Epithelial cell of proximal tubule (primary cell): ENCODE measurements around the gene CACNG6. TPM values are rescaled to one million over a fixed set of nuclear protein-coding genes. Genes with fewer than 3 reads are reported as not detected.

Source experiments
- DNase-seq: peaks from one replicate; pipeline ENCODE4 v3.0.0-alpha.2; 2011; ENCODE audit warnings: low read depth
- H3K4me3 ChIP-seq: 2 replicates; pipeline ENCODE4 v1.5.1; 2011; ENCODE audit warnings: low read depth, mild to moderate bottlenecking, low read length
- total RNA-seq: library from RNA; depleted of rRNA; stranded (reverse); fragments of >200 nt; gene quantifications from 2 replicates; pipeline ENCODE4 v1.2.3, GENCODE V29; 2015
- TF ChIP-seq, protein P1 (sequence below): conservative IDR thresholded peaks from 2 replicates; pipeline ENCODE4 v1.5.1; 2012; ENCODE audit warnings: low read depth, mild to moderate bottlenecking, low read length

CACNG6 gene
- total RNA-seq, 1 donor from 2014 or later, result 0.29 TPM

DNA sequence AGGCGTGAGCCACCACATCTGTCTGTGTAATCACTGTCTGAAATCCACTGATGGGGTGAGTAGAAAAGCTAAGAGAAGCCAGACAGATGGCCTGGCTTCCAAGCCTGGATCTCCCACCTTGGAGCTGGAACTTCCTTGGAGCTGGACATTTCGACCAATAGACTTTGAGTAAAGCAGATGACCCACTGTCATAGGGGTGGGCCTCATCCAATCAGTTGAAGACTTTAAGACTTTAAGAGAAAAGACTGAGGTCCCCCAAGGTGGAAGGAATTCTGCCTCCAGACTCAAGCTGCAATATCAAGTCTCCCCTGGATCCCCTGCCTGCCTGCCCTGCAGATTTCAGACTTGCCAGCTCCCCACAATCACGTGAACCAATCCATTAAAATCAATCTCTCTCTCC, 51.6 kb downstream of the CACNG6 start:
- no peak for DNase-seq
- no peak overlapping the region for H3K4me3 ChIP-seq
- TF ChIP-seq, protein P1, sequence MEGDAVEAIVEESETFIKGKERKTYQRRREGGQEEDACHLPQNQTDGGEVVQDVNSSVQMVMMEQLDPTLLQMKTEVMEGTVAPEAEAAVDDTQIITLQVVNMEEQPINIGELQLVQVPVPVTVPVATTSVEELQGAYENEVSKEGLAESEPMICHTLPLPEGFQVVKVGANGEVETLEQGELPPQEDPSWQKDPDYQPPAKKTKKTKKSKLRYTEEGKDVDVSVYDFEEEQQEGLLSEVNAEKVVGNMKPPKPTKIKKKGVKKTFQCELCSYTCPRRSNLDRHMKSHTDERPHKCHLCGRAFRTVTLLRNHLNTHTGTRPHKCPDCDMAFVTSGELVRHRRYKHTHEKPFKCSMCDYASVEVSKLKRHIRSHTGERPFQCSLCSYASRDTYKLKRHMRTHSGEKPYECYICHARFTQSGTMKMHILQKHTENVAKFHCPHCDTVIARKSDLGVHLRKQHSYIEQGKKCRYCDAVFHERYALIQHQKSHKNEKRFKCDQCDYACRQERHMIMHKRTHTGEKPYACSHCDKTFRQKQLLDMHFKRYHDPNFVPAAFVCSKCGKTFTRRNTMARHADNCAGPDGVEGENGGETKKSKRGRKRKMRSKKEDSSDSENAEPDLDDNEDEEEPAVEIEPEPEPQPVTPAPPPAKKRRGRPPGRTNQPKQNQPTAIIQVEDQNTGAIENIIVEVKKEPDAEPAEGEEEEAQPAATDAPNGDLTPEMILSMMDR, result no peak

DNA sequence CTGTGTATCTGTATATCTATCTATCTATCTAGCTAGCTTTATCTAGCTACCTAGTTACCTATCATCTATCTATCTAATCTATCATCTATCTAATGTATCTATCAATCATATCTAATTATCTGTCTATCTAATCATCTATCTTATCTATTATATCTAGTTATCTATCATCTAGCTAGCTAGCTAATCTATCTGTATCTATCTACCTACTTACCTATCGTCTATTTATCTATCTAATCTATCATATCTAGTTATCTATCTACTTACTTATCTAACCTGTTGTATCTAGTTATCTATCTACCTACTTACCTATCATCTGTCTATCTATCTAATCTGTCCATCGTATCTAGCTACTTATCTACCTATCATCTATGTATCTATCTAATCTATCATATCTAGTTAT, 54.3 kb downstream of the CACNG6 start:
- TF ChIP-seq, protein P1, result no peak
- DNase-seq, result no peak
- H3K4me3 ChIP-seq, result no peak overlapping the region

DNA sequence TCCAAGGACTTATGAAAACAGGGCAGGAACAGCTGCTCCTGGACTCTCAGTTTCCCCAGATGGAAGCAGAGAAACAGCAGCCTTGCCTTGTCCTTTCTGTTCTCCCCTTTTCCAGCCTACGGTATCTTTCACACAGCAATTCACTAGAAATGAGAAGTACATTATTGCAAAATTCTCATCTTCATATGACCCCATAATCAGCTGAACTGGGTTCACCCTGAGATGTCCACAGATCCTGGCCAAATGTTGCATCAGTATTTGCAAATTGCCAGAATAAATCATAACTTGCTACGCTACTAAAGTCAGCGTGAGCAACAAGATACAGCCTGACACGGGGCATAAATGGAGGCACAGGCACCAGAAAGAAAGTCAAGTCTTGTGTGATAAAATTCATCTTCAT, 56.2 kb downstream of the CACNG6 start:
- TF ChIP-seq, protein P1, result no peak
- no peak overlapping the region for H3K4me3 ChIP-seq

More for the DNA sequence above, 56.2 kb downstream of the CACNG6 start:
- DNase-seq, result no peak

Other genes starting within 250 kb of the CACNG6 start
- gene NLRP12, start 167.3 kb upstream of the CACNG6 start, total RNA-seq, result not detected in 2 replicates
- gene MYADM, start 123.8 kb upstream of the CACNG6 start, total RNA-seq, result 48.7 and 59.5 TPM in 2 replicates
- gene PRKCG, start 109.4 kb upstream of the CACNG6 start, total RNA-seq, result 1.3 TPM in 1 of 2 replicates, not detected in the other
- not detected in 2 replicates for gene CACNG7, start 82.4 kb upstream of the CACNG6 start, total RNA-seq
- under 0.01 TPM in 1 of 2 replicates, not detected in the other for gene CACNG8, start 28.7 kb upstream of the CACNG6 start, total RNA-seq
- 0.75 TPM in 1 of 2 replicates, not detected in the other for gene VSTM1, start 72.3 kb downstream of the CACNG6 start, total RNA-seq
- not detected in 2 replicates for gene TARM1, start 89.7 kb downstream of the CACNG6 start, total RNA-seq
- gene OSCAR, start 109.2 kb downstream of the CACNG6 start, total RNA-seq, result 0.22 TPM in 1 of 2 replicates, not detected in the other
- gene NDUFA3, start 111.2 kb downstream of the CACNG6 start, total RNA-seq, result 35.9 and 39.6 TPM in 2 replicates
- gene TFPT, start 124.0 kb downstream of the CACNG6 start, total RNA-seq, result 22.1 and 39.6 TPM in 2 replicates
- 64.3 and 111 TPM in 2 replicates for gene PRPF31, start 124.1 kb downstream of the CACNG6 start, total RNA-seq
- 17.7 and 20.5 TPM in 2 replicates for gene CNOT3, start 146.1 kb downstream of the CACNG6 start, total RNA-seq
- 6.7 and 11.5 TPM in 2 replicates for gene LENG1, start 168.1 kb downstream of the CACNG6 start, total RNA-seq
- gene TMC4, start 181.5 kb downstream of the CACNG6 start, total RNA-seq, result 3.7 and 9.5 TPM in 2 replicates
- 109 and 218 TPM in 2 replicates for gene MBOAT7, start 197.9 kb downstream of the CACNG6 start, total RNA-seq
- gene TSEN34, start 199.7 kb downstream of the CACNG6 start, total RNA-seq, result 154 and 174 TPM in 2 replicates
- gene RPS9, start 209.2 kb downstream of the CACNG6 start, total RNA-seq, result 2,374 and 2,446 TPM in 2 replicates
- not detected in 2 replicates for gene LILRB3, start 231.4 kb downstream of the CACNG6 start, total RNA-seq